CD4-positive, alpha-beta T cell (primary cell): ENCODE data around the gene TNFRSF13B. TPM values are rescaled to one million over a fixed set of nuclear protein-coding genes. Genes with fewer than 3 reads are reported as not detected.

Source experiments
- ATAC-seq: fragments of 200-7000 bp; cut with Tn5 transposase; one replicate; pipeline ENCODE4 v1.10.0; 2022; ENCODE audit warnings: mild to moderate bottlenecking; ENCODE audit not compliant: poor library complexity
- CTCF ChIA-PET: fragments of 350-600 bp; sonication (Branson Sonifier 250); formaldehyde crosslinking; loops from one replicate; lab custom pipeline; 2021; ENCODE audit warnings: antibody characterized with exemption, inconsistent platforms; lab: Charles Lee
- POLR2A ChIA-PET: fragments of 350-600 bp; sonication (Branson Sonifier 250); formaldehyde crosslinking; loops from one replicate; lab custom pipeline; 2021; ENCODE audit warnings: antibody characterized with exemption, inconsistent platforms; lab: Charles Lee
- DNase-seq, 14 experiments: peaks; one replicate each; pipeline ENCODE4 v3.0.0-alpha.2; 2013 to 2020; ENCODE audit warnings: mixed read lengths in 2 of 14
- H3K27ac ChIP-seq, 2 donors: one replicate each; pipeline versions ENCODE4 v1.5.1 to v1.7.0; 2013; ENCODE audit warnings: low read length in 2 of 2, low read depth in 1 of 2, mild to moderate bottlenecking in 1 of 2
- H3K27me3 ChIP-seq, 2 experiments: 1 replicate in 1 of 2; 2 replicates in 1 of 2; pipeline versions ENCODE4 v1.6.1 to v1.7.0; 2013; ENCODE audit warnings: low read length in 2 of 2, control low read depth in 1 of 2, mild to moderate bottlenecking in 1 of 2, moderate library complexity in 1 of 2; ENCODE audit not compliant: insufficient read depth in 2 of 2, control insufficient read depth in 1 of 2
- H3K36me3 ChIP-seq: one replicate; pipeline ENCODE4 v1.6.1; 2013; ENCODE audit warnings: low read length, control low read depth; ENCODE audit not compliant: insufficient read depth
- H3K4me1 ChIP-seq: one replicate; pipeline ENCODE4 v1.6.1; 2013; ENCODE audit warnings: low read length, control low read depth; ENCODE audit not compliant: insufficient read depth
- H3K4me3 ChIP-seq: one replicate; pipeline ENCODE4 v1.5.1; 2013; ENCODE audit warnings: mild to moderate bottlenecking, low read length, moderate library complexity
- H3K9me3 ChIP-seq, 2 experiments: 1 replicate in 1 of 2; 2 replicates in 1 of 2; pipeline versions ENCODE4 v1.6.1 to v1.7.0; 2013; ENCODE audit warnings: low read length in 2 of 2, mild to moderate bottlenecking in 2 of 2, control low read depth in 1 of 2, moderate library complexity in 1 of 2; ENCODE audit not compliant: control insufficient read depth in 1 of 2, insufficient read depth in 1 of 2
- H3K27ac Mint-ChIP-seq: one replicate; pipeline ENCODE4 v1.8.0; 2020; ENCODE audit warnings: mixed read lengths
- H3K27me3 Mint-ChIP-seq: one replicate; pipeline ENCODE4 v1.8.0; 2021; ENCODE audit warnings: mixed read lengths
- H3K36me3 Mint-ChIP-seq: one replicate; pipeline ENCODE4 v1.8.0; 2021; ENCODE audit warnings: low read depth, mixed read lengths
- H3K4me1 Mint-ChIP-seq: one replicate; pipeline ENCODE4 v1.8.0; 2021; ENCODE audit warnings: low read depth, mixed read lengths
- H3K4me3 Mint-ChIP-seq: one replicate; pipeline ENCODE4 v1.8.0; 2020; ENCODE audit warnings: mild to moderate bottlenecking, mixed read lengths
- H3K9me3 Mint-ChIP-seq: one replicate; pipeline ENCODE4 v1.8.0; 2020; ENCODE audit warnings: mixed read lengths
- intact Hi-C, 2 experiments: fragments of 100-400 bp; cut with DNase I in 1 of 2; cut with micrococcal nuclease in 1 of 2; formaldehyde crosslinking; loops; one replicate each; pipeline versions ENCODE4 v1.15.1 to v1.9.0; 2023 to 2025; cut with DNase I, micrococcal nuclease
- total RNA-seq, 174 experiments: library from RNA in 2 of 174; stranded (reverse) in 2 of 174; gene quantifications; one replicate each; pipeline ENCODE4 v1.2.3 and lab custom pipeline; 2021 to 2026
- TF ChIP-seq, protein P1 (sequence below): fragments of 200-600 bp; IDR thresholded peaks from one replicate; pipeline ENCODE4 v1.8.0; 2022; ENCODE audit warnings: antibody characterized with exemption, mild to moderate bottlenecking

Gene TNFRSF13B
- total RNA-seq, 2 experiments from 2014 or later, result not detected

DNA sequence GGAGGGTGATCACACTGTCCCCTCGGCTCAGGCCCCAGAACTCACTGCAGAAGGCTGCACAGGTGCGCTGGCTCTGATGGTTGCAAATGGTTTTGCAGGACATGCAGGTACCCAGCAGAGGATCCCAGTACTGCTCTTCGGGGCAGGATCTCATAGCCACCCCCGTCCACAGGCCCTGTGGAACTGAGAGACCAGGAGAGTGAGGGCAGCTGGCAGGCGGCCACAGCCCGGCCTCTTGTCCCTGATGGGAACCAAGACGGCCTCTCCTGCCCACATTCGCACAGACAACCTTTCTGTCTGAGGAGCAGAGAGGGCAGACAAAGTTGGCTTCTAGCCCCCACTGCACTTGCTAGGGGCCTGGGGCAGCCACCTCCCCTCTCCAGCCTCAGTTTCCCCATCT lies 19.5 kb downstream of the TNFRSF13B start:
- intact Hi-C loops, result no loop called here

DNA sequence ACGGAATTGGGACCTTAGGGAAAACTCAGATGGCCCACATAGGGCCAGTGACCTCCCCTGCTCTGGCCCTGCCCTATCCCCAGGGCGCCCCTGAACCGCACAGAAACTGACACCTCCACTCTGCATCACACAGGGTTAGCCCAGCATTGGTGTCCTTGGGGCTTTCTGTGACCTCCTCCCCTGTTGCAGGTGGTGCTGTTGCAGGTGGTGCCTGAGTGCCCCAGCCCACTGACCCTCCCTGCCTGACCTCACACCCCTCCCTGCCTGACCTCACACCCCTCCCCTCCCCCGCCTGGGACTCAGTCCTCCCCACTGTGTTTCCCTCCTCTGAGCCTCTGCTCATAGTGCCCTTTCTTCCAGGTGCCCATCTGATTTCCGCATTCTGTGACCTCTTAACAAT lies 21.4 kb downstream of the TNFRSF13B start:
- Mint-ChIP-seq H3K36me3 (peaks cover 4% of the 10 kb centered on the region), H3K4me1 (no peaks in the 10 kb centered on the region), H3K27ac (no peak overlapping the region), H3K27me3 (peaks cover 37% of the 10 kb centered on the region), H3K9me3 (peaks cover 5% of the 10 kb centered on the region), H3K4me3 (no peak overlapping the region)
- ChIA-PET CTCF (no interaction called here), POLR2A (no interaction called here)
- peaks cover 12 to 14% of the 10 kb centered on the region in 2 experiments for H3K27me3 ChIP-seq
- no peak for ATAC-seq
- peaks cover 11 to 21% of the 10 kb centered on the region in 2 experiments for H3K9me3 ChIP-seq
- no peaks in the 10 kb centered on the region for H3K36me3 ChIP-seq
- intact Hi-C loops, result no loop called here
- TF ChIP-seq, protein P1, sequence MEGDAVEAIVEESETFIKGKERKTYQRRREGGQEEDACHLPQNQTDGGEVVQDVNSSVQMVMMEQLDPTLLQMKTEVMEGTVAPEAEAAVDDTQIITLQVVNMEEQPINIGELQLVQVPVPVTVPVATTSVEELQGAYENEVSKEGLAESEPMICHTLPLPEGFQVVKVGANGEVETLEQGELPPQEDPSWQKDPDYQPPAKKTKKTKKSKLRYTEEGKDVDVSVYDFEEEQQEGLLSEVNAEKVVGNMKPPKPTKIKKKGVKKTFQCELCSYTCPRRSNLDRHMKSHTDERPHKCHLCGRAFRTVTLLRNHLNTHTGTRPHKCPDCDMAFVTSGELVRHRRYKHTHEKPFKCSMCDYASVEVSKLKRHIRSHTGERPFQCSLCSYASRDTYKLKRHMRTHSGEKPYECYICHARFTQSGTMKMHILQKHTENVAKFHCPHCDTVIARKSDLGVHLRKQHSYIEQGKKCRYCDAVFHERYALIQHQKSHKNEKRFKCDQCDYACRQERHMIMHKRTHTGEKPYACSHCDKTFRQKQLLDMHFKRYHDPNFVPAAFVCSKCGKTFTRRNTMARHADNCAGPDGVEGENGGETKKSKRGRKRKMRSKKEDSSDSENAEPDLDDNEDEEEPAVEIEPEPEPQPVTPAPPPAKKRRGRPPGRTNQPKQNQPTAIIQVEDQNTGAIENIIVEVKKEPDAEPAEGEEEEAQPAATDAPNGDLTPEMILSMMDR, result no peak
- no peak overlapping the region for H3K27ac ChIP-seq
- H3K4me1 ChIP-seq, result no peaks in the 10 kb centered on the region
- DNase-seq, result no peak
- H3K4me3 ChIP-seq, result no peak overlapping the region

More for the DNA sequence above, 19.5 kb downstream of the TNFRSF13B start:
- H3K9me3 ChIP-seq, result peaks cover 11 to 21% of the 10 kb centered on the region in 2 experiments
- H3K27me3 ChIP-seq, result peaks cover 12 to 19% of the 10 kb centered on the region in 2 experiments
- H3K9me3 Mint-ChIP-seq, result peaks cover 6% of the 10 kb centered on the region
- H3K4me3 ChIP-seq, result no peak overlapping the region
- peaks cover 39% of the 10 kb centered on the region for H3K27me3 Mint-ChIP-seq
- H3K27ac ChIP-seq, result no peak overlapping the region
- TF ChIP-seq, protein P1, result no peak
- no peaks in the 10 kb centered on the region for H3K4me1 Mint-ChIP-seq
- H3K36me3 ChIP-seq, result no peaks in the 10 kb centered on the region
- ATAC-seq (no peak), DNase-seq (no peak)
- ChIA-PET POLR2A (no interaction called here), CTCF (no interaction called here)
- H3K36me3 Mint-ChIP-seq, result peaks cover 2% of the 10 kb centered on the region
- H3K4me1 ChIP-seq, result no peaks in the 10 kb centered on the region
- no peak overlapping the region for H3K27ac Mint-ChIP-seq
- H3K4me3 Mint-ChIP-seq, result no peak overlapping the region

DNA sequence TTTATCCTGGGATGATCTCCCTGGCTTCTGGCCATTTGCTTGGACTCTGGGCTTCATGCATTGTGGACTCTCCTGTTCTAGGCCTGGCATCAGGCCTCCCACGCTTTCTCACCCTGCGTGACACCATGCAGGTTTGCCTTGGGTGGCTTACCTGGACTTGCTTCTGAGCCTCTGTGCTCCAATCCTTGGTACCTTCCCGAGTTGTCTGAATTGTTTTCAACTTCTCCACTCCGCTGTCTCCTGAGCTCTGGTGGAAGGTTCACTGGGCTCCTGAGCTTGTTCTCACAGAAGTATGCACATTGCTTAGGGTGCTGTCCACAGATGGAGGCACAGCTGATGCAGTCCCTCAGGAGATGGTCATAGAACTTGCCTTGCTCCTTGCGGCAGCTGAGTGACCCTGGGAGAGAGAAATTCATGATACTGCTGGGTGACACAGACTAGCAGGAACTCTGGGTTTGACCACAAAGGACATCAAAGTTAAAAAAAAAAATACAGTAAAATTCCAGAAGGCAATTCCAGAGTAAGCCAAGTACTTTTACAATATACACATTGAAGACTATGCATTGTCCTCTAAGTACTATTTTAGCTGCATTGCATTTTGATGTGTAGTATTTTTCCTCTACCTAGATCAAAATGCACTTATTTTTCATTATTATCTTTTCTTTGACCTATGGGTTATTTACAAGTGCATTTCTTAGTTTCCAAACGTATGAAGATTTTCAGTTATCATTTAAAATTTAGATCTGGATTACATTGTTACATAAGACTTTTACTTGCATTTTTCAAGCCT lies 23.1 kb downstream of the TNFRSF13B start:
- no peak for ATAC-seq
- peaks cover 4% of the 10 kb centered on the region for H3K36me3 Mint-ChIP-seq
- Histone ChIP-seq H3K27me3 (peaks cover 3% of the 10 kb centered on the region in 2 experiments), H3K9me3 (peaks cover 11 to 21% of the 10 kb centered on the region in 2 experiments), H3K27ac (no peak overlapping the region), H3K4me1 (no peaks in the 10 kb centered on the region), H3K4me3 (no peak overlapping the region), H3K36me3 (no peaks in the 10 kb centered on the region)
- no peak overlapping the region for H3K27ac Mint-ChIP-seq
- intact Hi-C loops, result no loop called here
- H3K4me1 Mint-ChIP-seq, result no peaks in the 10 kb centered on the region
- H3K4me3 Mint-ChIP-seq, result no peak overlapping the region
- H3K27me3 Mint-ChIP-seq, result peaks cover 21% of the 10 kb centered on the region
- H3K9me3 Mint-ChIP-seq, result peaks cover 4% of the 10 kb centered on the region
- TF ChIP-seq, protein P1, result no peak
- no peak for DNase-seq
- POLR2A ChIA-PET, result no interaction called here
- CTCF ChIA-PET, result no interaction called here
